HUES48 (cell line): ENCODE measurements around the gene SUPT5H.

Experiments used
- H3K27ac ChIP-seq: one replicate; pipeline ENCODE4 v1.7.0; 2013; ENCODE audit warnings: low read depth, low read length, inconsistent platforms
- H3K27me3 ChIP-seq: 2 replicates; pipeline ENCODE4 v1.6.1; 2013; ENCODE audit warnings: mild to moderate bottlenecking, low read length; ENCODE audit not compliant: control insufficient read depth, insufficient read depth
- H3K36me3 ChIP-seq: 2 replicates; pipeline ENCODE4 v1.6.1; 2013; ENCODE audit warnings: low read length; ENCODE audit not compliant: control insufficient read depth, insufficient read depth
- H3K4me1 ChIP-seq: 2 replicates; pipeline ENCODE4 v1.6.1; 2013; ENCODE audit warnings: mild to moderate bottlenecking, low read length; ENCODE audit not compliant: control insufficient read depth, insufficient read depth
- H3K4me3 ChIP-seq: 2 replicates; pipeline ENCODE4 v1.5.1; 2013; ENCODE audit warnings: mild to moderate bottlenecking, low read depth, low read length
- H3K9ac ChIP-seq: 2 replicates; pipeline ENCODE4 v1.6.1; 2013; ENCODE audit warnings: mild to moderate bottlenecking, low read depth, low read length, moderate library complexity
- H3K9me3 ChIP-seq: 2 replicates; pipeline ENCODE4 v1.6.1; 2013; ENCODE audit warnings: low read length; ENCODE audit not compliant: control insufficient read depth, insufficient read depth

The SUPT5H gene

DNA sequence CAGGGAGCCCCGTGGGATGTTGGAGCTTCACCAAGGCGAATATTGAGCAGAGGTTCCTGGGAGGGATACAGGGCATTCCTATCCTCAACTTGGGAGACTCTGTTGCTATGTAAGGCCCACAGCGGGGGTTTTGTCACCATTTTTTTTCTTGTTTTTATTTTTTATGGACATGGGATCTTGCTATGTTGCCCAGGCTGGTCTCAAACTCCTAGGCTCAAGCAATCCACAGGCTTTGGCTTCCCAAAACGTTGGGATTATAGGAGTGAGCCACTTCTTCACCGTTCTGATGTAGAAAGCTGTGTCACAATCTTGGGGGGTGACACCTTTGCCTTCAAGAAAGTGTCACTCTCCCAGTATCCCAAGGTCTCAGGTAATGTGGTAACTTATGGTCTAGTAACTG is 56.0 kb downstream of the SUPT5H start:
- no peak overlapping the region for H3K4me3 ChIP-seq
- no peaks in the 10 kb centered on the region for H3K9me3 ChIP-seq
- H3K27ac ChIP-seq = no peak overlapping the region
- H3K4me1 ChIP-seq = peaks cover 5% of the 10 kb centered on the region
- H3K27me3 ChIP-seq = peaks cover 88% of the 10 kb centered on the region
- H3K9ac ChIP-seq = no peak overlapping the region
- no peaks in the 10 kb centered on the region for H3K36me3 ChIP-seq

DNA sequence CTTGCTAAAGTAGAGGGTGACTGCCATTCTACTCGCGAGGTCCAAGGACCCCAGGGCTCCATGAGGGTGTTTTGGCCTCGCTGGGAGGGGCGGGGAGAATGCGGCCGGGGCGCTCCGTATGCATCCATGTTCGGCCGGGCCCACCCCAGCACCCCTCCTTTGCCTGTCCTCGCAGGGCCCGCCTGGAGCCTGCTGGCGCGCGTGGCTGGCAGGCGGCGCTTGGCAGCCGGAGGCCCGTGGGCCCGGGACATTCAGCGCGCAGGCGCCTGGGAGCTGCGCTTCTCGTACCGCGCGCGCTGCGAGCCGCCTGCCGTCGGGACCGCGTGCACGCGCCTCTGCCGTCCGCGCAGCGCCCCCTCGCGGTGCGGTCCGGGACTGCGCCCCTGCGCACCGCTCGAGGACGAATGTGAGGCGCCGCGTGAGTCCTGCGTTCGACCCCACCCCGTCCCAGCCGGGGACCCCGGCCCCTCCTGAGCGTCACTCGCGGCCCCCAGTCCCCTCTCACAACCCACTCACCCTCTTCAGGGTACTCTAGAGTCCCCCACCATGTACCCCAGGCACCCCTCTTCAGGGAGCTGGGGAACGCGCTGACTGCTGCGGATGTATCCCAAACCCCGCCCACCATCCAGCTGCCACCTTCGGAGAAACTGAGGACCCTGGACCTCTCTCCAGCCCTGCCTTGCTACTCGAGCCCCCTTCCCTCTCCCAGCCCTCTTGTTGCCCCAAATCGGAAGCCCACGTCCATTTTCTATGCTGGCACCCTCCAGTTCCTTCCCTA is 57.4 kb downstream of the SUPT5H start:
- Histone ChIP-seq H3K9ac (no peak overlapping the region), H3K36me3 (no peaks in the 10 kb centered on the region)

GRCh38 chr19:39506598-39506943 is 61.2 kb downstream of the SUPT5H start:
- Histone ChIP-seq H3K9ac (no peak overlapping the region), H3K4me3 (no peak overlapping the region), H3K9me3 (no peaks in the 10 kb centered on the region), H3K27me3 (peaks cover 75% of the 10 kb centered on the region), H3K4me1 (peaks cover 7% of the 10 kb centered on the region), H3K27ac (no peak overlapping the region), H3K36me3 (no peaks in the 10 kb centered on the region)

More for the DNA sequence above, 57.4 kb downstream of the SUPT5H start:
- H3K27ac ChIP-seq = no peak overlapping the region
- H3K4me1 ChIP-seq = peaks cover 10% of the 10 kb centered on the region
- H3K9me3 ChIP-seq = no peaks in the 10 kb centered on the region
- no peak overlapping the region for H3K4me3 ChIP-seq
- peaks cover 96% of the 10 kb centered on the region for H3K27me3 ChIP-seq

- no peak overlapping the region for H3K9ac ChIP-seq
- no peaks in the 10 kb centered on the region for H3K36me3 ChIP-seq
- peak overlapping the region; percentile 90 for H3K4me3 ChIP-seq
- H3K27me3 ChIP-seq = peaks cover 72% of the 10 kb centered on the region
- H3K9me3 ChIP-seq = no peaks in the 10 kb centered on the region
- peaks cover 7% of the 10 kb centered on the region for H3K4me1 ChIP-seq
- H3K27ac ChIP-seq = no peak overlapping the region
These were observed 61.7 kb downstream of the SUPT5H start for GRCh38 chr19:39506944-39507714.

GRCh38 chr19:39507715-39508364 is 62.5 kb downstream of the SUPT5H start:
- Histone ChIP-seq H3K4me3 (peak overlapping the region; percentile 90), H3K27me3 (peaks cover 66% of the 10 kb centered on the region), H3K9ac (no peak overlapping the region), H3K27ac (no peak overlapping the region), H3K9me3 (no peaks in the 10 kb centered on the region), H3K36me3 (no peaks in the 10 kb centered on the region), H3K4me1 (peaks cover 7% of the 10 kb centered on the region)

- Histone ChIP-seq H3K4me1 (peaks cover 7% of the 10 kb centered on the region), H3K27ac (no peak overlapping the region), H3K9ac (no peak overlapping the region), H3K9me3 (no peaks in the 10 kb centered on the region), H3K36me3 (no peaks in the 10 kb centered on the region), H3K27me3 (peaks cover 62% of the 10 kb centered on the region), H3K4me3 (no peak overlapping the region)
These were observed 63.2 kb downstream of the SUPT5H start for GRCh38 chr19:39508629-39509028.

GRCh38 chr19:39509233-39509632 is 63.9 kb downstream of the SUPT5H start:
- H3K27me3 ChIP-seq = peaks cover 62% of the 10 kb centered on the region
- peaks cover 7% of the 10 kb centered on the region for H3K4me1 ChIP-seq
- H3K9ac ChIP-seq = no peak overlapping the region
- H3K9me3 ChIP-seq = no peaks in the 10 kb centered on the region
- no peak overlapping the region for H3K4me3 ChIP-seq
- H3K36me3 ChIP-seq = no peaks in the 10 kb centered on the region
- no peak overlapping the region for H3K27ac ChIP-seq

GRCh38 chr19:39512988-39513387 is 67.6 kb downstream of the SUPT5H start:
- Histone ChIP-seq H3K9me3 (no peaks in the 10 kb centered on the region), H3K27ac (no peak overlapping the region), H3K4me3 (no peak overlapping the region), H3K9ac (no peak overlapping the region), H3K27me3 (peaks cover 31% of the 10 kb centered on the region), H3K4me1 (peaks cover under 1% of the 10 kb centered on the region; the same call in 1 of the 2 replicates), H3K36me3 (no peaks in the 10 kb centered on the region)

GRCh38 chr19:39514840-39515550 is 69.6 kb downstream of the SUPT5H start, which contains the start of gene SELENOV:
TSS of gene SELENOV (plus strand) at chr19:39515139. CDS start at chr19:39515213, 74 bp downstream.
- Histone ChIP-seq H3K9me3 (no peaks in the 10 kb centered on the region), H3K27me3 (peaks cover 16% of the 10 kb centered on the region), H3K4me3 (peak within 1 kb of the TSS; percentile 86), H3K27ac (peak within 1 kb of the TSS; percentile 26), H3K9ac (peak within 1 kb of the TSS; percentile 59), H3K36me3 (no peaks in the 10 kb centered on the region), H3K4me1 (no peaks in the 10 kb centered on the region)

DNA sequence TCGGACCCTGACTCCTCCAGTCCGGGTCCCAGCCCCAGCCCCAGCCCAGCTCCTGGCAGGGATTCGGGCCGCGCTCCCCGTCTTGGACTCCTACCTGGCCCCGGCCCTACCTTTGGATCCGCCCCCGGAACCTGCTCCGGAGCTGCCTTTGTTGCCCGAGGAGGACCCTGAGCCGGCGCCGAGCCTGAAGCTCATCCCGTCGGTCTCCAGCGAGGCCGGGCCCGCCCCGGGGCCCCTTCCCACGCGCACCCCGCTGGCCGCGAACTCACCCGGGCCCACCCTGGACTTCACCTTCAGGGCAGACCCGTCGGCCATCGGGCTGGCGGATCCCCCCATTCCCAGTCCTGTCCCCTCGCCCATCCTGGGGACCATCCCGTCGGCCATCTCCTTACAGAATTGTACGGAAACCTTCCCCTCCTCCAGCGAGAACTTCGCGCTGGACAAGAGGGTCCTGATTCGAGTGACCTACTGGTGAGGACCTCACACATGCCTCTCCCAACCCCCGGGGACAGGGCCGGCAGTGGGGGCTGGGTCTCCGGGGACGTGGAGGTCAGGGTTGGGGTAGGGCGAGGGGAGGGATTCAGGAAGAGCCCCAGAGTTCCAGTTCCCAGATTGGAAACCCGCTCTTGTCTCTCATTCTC is 70.3 kb downstream of the SUPT5H start:
- no peaks in the 10 kb centered on the region; the same call in 1 of the 2 replicates for H3K36me3 ChIP-seq
- H3K27me3 ChIP-seq = peaks cover 16% of the 10 kb centered on the region
- peak overlapping the region; percentile 59 for H3K9ac ChIP-seq
- H3K4me1 ChIP-seq = no peaks in the 10 kb centered on the region
- peak overlapping the region; percentile 86 for H3K4me3 ChIP-seq
- H3K9me3 ChIP-seq = no peaks in the 10 kb centered on the region
- H3K27ac ChIP-seq = peak overlapping the region; percentile 26
